Lower lobe of right lung (tissue), 2 donors: ENCODE results near the gene PUS1. TPM values are rescaled to one million over a fixed set of nuclear protein-coding genes. Genes with fewer than 3 reads are reported as not detected.

ENCODE experiments used
- ATAC-seq, 2 donors: fragments of 200-7000 bp; cut with Tn5 transposase; one replicate each; pipeline ENCODE4 v1.9.1; 2020 to 2022; ENCODE audit warnings: mild to moderate bottlenecking in 2 of 2, moderate library complexity in 2 of 2
- DNase-seq: peaks from one replicate; pipeline ENCODE4 v3.0.0-alpha.2; 2020
- H3K27ac ChIP-seq: fragments of 200-600 bp; one replicate; pipeline ENCODE4 v1.8.0; 2022
- H3K27me3 ChIP-seq: fragments of 200-600 bp; one replicate; pipeline ENCODE4 v1.8.0; 2022; ENCODE audit warnings: low read depth
- H3K36me3 ChIP-seq: fragments of 200-600 bp; one replicate; pipeline ENCODE4 v1.8.0; 2022; ENCODE audit warnings: mild to moderate bottlenecking
- H3K4me1 ChIP-seq: fragments of 200-600 bp; one replicate; pipeline ENCODE4 v1.8.0; 2022
- H3K4me3 ChIP-seq: fragments of 200-600 bp; one replicate; pipeline ENCODE4 v1.8.0; 2022; ENCODE audit warnings: mild to moderate bottlenecking
- H3K9me3 ChIP-seq: fragments of 200-600 bp; one replicate; pipeline ENCODE4 v1.8.0; 2022
- CTCF ChIP-seq: fragments of 200-600 bp; IDR thresholded peaks from one replicate; pipeline ENCODE4 v1.8.0; 2022; ENCODE audit warnings: antibody characterized with exemption, mild to moderate bottlenecking
- intact Hi-C: fragments of 100-400 bp; cut with DNase I; formaldehyde crosslinking; loops from one replicate; pipeline ENCODE4 v1.11.0; 2022
- total RNA-seq: library from RNA; stranded (reverse); fragmentation: NEBNext Ultra II Directional; extraction: Animal tissue kit (Norgen Biotek cat#: 25700); gene quantifications from one replicate; pipeline ENCODE4 v1.2.1, GENCODE V29; 2021
- donor health status: DM: no; HTN: yes; CAD: no; lungs with severe emphysema.

PUS1 gene
- total RNA-seq, 1 donor from 2014 or later, result 19.1 TPM

GRCh38 chr12:131971226-131971625, 42.1 kb downstream of the PUS1 start:
- Histone ChIP-seq H3K4me1 (no peaks in the 10 kb centered on the region), H3K36me3 (peaks cover 12% of the 10 kb centered on the region), H3K27ac (no peak overlapping the region), H3K9me3 (no peaks in the 10 kb centered on the region), H3K4me3 (no peak overlapping the region), H3K27me3 (no peaks in the 10 kb centered on the region)
- intact Hi-C loops, result no loop called here
- ATAC-seq (no peak), DNase-seq (no peak)
- TF ChIP-seq CTCF, result no peak

GRCh38 chr12:131975228-131975627, 46.2 kb downstream of the PUS1 start:
- intact Hi-C loops, result no loop called here
- DNase-seq, result no peak
- Histone ChIP-seq H3K4me3 (no peak overlapping the region), H3K27ac (no peak overlapping the region), H3K4me1 (no peaks in the 10 kb centered on the region), H3K9me3 (no peaks in the 10 kb centered on the region), H3K36me3 (peaks cover 25% of the 10 kb centered on the region), H3K27me3 (no peaks in the 10 kb centered on the region)
- ATAC-seq, result no peak
- TF ChIP-seq CTCF, result no peak

DNA sequence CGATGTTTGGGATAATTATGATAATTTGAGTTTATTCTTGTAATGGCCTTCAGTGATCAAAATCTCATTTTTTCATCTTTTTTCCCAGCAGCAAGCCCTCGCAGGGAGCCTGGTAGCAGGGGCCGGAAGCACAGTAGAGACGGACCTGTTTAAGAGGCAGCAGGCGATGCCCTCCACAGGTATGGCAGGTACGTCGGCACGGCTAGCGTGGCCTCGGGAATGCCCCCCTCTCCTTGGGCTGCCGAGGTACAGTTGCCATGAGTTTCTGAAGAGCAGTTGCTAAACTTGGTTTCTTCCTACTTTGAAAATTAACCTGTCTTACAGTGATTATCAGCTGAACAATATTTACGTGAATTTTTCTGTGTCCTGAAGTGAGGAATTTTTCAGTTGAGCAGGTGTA, 50.5 kb downstream of the PUS1 start:
- peaks cover 58% of the 10 kb centered on the region for H3K36me3 ChIP-seq

GRCh38 chr12:131980263-131980662, 51.2 kb downstream of the PUS1 start:
- no peak for DNase-seq
- intact Hi-C loops, result no loop called here
- H3K27me3 ChIP-seq, result no peaks in the 10 kb centered on the region
- no peaks in the 10 kb centered on the region for H3K4me1 ChIP-seq
- H3K4me3 ChIP-seq, result no peak overlapping the region
- H3K36me3 ChIP-seq, result peaks cover 64% of the 10 kb centered on the region
- no peaks in the 10 kb centered on the region for H3K9me3 ChIP-seq
- no peak for ATAC-seq
- no peak overlapping the region for H3K27ac ChIP-seq
- TF ChIP-seq CTCF, result no peak

More for the DNA sequence above, 50.5 kb downstream of the PUS1 start:
- TF ChIP-seq CTCF, result no peak
- H3K27me3 ChIP-seq, result no peaks in the 10 kb centered on the region
- DNase-seq (no peak), ATAC-seq (no peak)
- no peaks in the 10 kb centered on the region for H3K4me1 ChIP-seq
- H3K27ac ChIP-seq, result no peak overlapping the region
- H3K4me3 ChIP-seq, result no peak overlapping the region
- intact Hi-C loops, result no loop called here
- H3K9me3 ChIP-seq, result no peaks in the 10 kb centered on the region

DNA sequence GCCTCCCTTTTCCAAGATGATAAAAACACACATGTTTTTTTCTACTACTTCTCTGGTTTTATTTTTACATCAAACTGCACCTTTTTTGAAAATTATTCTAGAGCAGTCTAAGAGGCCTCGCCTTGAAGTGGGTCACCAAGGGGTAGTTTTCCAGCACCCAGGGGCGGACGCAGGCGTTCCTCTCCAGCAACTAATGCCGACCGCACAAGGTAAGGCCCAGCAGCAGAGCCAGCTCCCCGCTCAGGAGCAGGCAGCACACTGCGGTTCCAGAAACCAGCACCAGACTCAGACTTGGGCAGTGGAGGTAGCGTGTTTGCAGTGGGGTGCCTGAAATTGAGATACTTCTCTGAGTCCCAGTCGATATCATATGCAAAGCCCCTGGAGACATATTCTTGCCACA, 52.3 kb downstream of the PUS1 start:
- no peaks in the 10 kb centered on the region for H3K9me3 ChIP-seq
- H3K27ac ChIP-seq, result no peak overlapping the region
- H3K4me1 ChIP-seq, result no peaks in the 10 kb centered on the region
- no peak overlapping the region for H3K4me3 ChIP-seq
- no peaks in the 10 kb centered on the region for H3K27me3 ChIP-seq
- intact Hi-C loops, result no loop called here
- peaks cover 75% of the 10 kb centered on the region for H3K36me3 ChIP-seq
- ATAC-seq, result no peak
- no peak for TF ChIP-seq CTCF
- DNase-seq, result no peak

DNA sequence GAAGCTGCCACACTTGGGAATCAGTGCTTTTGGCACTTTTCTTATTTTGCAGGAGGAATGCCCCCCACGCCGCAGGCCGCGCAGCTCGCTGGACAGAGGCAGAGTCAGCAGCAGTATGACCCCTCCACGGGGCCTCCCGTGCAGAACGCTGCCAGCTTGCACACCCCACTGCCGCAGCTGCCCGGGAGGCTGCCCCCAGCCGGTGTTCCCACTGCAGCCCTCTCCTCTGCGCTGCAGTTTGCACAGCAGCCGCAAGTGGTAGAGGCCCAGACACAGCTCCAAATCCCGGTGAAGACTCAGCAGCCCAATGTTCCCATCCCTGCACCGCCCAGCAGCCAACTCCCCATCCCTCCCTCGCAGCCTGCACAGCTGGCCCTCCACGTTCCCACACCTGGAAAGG, 53.0 kb downstream of the PUS1 start:
- H3K4me3 ChIP-seq, result no peak overlapping the region
- no peaks in the 10 kb centered on the region for H3K9me3 ChIP-seq
- no peaks in the 10 kb centered on the region for H3K27me3 ChIP-seq
- H3K36me3 ChIP-seq, result peaks cover 81% of the 10 kb centered on the region
- H3K27ac ChIP-seq, result no peak overlapping the region
- DNase-seq (no peak), ATAC-seq (no peak)
- no peak for TF ChIP-seq CTCF
- intact Hi-C loops, result no loop called here
- no peaks in the 10 kb centered on the region for H3K4me1 ChIP-seq
